RCC 7860 (cell line): ENCODE data around the gene TRIM37.
"Not testable (repeated sequence)": the region's sequence is repeated elsewhere in the genome, so short reads cannot be mapped to it uniquely, and the experiment has no call there.

Experiments used
- DNase-seq: peaks from one replicate; pipeline ENCODE4 v3.0.0-alpha.2; 2015; ENCODE audit warnings: low spot score
- FAIRE-seq: peaks from 2 replicates; lab custom pipeline; 2012; peaks lifted over from hg19 to GRCh38; lab: Jason Lieb, UNC

Gene TRIM37

DNA sequence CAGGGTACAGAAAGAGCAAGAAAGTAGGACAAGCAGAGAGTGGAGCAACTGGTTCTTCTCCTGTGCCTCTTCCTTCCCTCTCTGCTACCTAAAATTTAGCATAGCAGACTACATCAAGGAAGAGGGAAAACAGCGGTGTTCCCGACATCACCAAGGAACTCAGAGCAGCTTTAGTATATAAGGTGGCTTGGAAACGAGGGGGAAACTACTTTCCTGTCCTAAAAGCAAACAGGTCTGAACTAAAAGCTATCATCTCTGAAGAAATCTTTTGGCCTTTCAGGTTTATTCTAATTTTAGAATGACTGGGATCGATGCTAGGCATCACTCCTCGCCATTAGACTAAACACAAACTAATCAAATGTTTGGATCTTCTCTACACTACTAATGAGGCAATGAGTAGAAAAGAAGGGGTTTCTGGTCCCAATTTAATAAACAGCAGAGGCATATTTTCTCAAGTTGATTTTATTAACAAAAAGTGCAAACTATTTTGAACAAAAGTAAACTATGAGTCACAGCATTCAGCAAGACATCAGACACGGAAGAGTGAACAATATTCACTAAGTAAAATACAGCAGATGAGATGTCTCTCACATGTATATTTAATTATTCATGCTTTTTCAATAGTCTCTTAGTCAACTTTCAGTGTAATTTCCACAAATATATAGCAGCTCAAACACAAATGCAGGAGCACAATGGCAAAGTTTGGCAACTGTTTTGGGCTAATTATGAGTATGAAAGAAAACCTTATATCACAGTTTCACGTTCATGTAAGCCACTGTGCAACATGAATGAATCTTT lies 108.7 kb downstream of the TRIM37 start:
- DNase-seq (no peak), FAIRE-seq (no peak)

DNA sequence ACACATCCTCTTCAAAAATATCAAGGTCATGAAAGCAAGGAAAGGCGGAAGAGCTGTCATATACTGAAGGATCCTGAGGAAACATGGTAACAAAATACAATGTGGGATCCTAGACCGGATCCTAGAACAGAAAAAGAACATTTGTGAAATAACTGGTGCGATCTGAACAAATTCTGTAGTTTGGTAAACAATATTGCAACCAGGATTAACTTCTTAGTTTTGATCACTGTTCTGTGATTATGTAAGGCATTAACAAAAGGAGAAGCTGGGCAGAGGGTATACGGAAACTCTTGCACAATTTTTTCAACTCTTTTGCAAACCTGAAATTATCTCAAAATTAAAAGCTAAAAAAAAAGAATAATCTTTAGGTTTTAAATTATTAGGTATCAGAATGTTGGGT lies 109.7 kb downstream of the TRIM37 start:
- FAIRE-seq = no peak
- DNase-seq = no peak

DNA sequence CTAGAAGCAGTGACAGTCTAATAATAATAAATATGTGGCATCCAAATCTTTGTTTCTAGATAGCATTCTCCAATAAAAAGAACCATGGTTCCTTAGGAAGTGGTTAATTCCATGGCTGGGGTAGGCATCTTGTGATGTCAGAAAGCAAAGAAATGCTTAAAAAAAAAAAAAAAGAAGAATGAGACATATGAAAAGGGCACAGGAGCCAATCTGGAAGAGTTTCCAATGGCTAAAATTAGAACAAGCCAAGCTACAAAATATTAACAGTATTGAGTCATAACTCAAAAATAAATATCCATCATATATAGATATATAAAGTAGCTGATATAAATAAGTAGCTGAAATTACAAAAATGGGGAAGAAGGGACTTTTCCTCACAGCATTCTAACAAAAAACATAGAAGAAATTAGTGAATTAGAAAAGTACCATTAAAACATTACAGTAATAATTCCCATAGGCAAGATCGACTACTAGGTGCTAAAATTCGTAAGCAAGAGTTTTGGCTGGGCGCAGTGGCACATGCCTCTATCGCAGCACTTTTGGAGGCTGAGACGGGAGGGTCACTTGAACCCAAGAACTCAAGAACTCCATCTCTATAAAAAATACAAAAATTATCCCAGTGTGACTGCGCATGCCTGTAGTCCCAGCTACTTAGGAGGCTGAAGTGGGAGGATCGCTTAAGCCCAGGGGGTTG lies 111.3 kb downstream of the TRIM37 start:
- DNase-seq = no peak
- no peak for FAIRE-seq

DNA sequence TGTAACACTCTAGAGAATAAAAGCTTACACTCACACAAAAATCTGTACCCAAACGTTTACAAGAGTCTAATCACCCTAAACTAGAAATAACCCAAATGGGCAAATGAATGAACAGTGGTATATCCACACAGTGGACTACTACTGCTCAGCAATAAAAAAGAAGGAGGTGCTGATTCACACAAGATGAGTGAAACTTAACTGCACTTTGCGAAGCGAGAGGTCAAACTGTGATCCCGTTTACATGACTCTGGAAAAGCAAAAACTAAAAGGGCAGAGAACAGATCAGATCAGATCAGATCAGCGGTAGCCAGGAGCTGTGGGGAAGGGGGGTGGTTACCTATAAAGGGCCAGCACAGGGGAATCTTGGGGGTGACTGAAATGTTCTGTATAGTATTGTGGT lies 113.4 kb downstream of the TRIM37 start:
- FAIRE-seq (no peak), DNase-seq (no peak)

DNA sequence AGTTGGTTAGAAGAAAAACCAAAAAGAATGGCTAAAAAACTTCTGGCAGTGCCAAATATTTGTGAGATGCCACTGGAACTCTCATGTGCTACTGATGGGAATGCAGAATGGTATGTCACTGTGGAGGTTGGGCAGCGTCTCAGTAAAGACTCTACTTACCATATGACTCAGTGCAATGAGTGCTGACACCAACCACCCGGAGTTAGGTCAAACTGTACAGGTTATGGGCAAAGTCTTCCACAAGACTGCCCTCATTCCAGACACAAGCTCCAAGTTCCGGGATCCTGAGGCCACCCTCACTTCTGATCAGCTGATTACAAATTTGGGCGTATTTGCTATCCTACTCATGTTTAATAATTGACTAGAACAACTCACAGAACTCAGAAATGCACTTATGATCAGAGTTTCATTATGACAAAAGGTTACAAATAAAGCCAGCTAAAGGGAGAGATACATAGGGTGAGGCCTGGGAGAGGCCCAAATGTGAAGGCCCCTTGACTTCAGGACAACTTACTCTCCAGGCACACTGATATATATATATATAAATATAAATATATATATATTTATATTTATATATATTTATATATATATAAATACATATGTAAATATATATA lies 114.9 kb downstream of the TRIM37 start:
- FAIRE-seq (peak; percentile 85), DNase-seq (peak; percentile 93)

DNA sequence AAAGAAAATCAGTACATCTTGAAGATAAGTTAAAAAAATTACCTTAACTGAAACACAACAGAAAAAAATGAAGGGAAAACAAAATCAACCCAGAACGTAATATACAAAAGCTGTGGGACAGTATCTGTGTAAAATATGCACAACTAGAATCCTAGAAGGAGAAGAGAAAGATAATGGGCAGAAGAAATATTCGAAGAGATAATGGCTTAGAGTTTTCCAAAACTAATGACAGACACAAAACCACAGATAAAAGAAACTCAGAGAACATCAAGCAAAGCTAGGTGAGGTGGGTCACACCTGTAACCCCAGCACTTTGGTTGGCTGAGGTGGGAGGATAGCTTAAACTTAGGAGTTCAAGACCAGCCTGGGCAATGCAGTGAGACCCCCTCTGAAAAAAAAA lies 117.1 kb downstream of the TRIM37 start:
- DNase-seq (no peak), FAIRE-seq (no peak)

DNA sequence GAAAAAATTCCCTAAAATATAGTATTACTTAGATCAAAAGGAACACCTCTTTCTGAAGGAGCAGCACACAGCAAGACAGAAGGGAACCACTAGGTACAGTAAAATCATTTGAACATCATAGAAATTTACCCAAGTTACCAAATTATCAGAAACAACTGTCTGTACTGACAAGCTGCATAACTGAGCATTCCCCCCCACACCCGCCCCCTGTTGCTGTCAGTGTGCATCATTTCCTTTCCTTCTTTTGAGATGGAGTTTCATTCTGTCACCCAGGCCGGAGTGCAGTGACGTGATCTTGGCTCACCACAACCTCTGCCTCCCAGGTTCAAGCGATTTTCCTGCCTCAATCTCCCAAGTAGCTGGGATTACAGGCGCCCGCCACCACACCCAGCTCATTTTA lies 120.7 kb downstream of the TRIM37 start:
- FAIRE-seq (no peak), DNase-seq (no peak)

DNA sequence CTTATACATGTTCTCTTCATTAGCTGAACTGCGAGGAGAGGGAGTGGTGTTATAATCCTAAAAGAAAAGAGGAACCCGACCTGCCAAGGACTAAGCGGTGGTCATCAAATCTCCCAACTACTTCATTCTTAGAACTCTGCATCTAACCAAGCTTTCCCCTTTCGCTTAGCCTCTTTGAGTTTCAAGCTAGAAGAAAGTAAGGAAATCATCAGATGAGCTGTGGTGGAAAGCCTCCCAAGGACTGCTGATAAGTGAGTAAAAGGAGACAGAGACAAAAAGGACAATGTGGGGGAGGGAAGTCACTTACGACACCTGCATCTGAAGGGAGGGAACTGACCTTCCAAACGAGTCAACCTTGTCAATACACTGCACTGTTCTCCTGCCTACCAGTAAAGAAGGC lies 121.3 kb downstream of the TRIM37 start:
- DNase-seq = no peak
- FAIRE-seq = no peak

DNA sequence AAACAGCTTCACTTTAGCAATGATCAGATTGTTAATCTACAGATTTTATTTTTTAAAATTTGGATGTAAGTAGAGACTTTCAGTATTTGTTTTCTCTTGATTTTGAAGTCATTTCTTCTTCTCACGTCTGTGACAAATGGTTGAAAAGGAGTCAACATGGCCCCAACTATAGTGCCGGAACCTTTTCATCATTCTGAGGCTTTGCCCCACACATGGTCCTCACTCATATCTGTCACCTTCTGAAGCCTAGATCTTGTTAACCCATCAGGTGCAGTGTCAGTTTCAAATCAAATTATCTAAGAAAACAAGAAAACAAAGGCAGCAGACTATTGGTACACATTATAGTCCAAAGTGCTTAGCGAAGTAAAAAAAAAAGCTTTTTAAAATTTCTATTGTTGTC lies 124.1 kb downstream of the TRIM37 start:
- FAIRE-seq = no peak
- no peak for DNase-seq

DNA sequence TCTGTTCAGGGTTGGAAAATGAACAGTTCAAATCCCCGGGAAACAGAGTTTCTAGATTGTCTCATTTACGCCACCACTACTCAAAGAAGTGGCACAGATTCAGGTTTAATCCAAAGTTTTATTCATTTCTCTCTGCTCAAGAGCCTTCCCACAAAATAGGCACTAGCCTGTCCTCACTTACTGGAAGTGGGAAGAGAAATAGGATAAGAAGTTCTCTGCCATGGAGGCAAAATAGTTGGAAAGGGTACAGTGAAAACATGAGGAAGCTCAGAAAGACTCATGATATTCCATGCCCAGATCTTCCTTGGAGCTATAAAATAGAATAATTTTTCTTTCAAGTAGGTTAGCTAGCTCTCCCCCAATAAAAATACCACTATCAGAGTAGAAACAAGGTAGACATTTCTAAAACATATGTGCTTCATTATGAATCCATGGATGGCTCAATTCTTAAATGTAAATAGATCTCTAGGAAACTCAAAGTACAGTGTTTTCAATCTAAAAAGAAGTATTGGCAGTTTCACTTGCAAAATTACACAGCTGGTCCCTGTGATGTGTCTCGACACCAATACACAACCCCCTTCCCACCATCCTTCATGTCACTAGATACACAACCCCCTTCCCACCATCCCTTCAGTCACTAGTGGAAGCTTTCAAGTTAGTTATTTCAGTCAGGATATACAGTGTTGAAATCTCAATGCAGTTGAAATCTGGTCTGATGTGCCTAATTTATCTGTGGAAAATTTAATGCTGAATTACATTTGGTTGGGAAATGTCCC lies 125.8 kb downstream of the TRIM37 start:
- DNase-seq (no peak), FAIRE-seq (no peak)

DNA sequence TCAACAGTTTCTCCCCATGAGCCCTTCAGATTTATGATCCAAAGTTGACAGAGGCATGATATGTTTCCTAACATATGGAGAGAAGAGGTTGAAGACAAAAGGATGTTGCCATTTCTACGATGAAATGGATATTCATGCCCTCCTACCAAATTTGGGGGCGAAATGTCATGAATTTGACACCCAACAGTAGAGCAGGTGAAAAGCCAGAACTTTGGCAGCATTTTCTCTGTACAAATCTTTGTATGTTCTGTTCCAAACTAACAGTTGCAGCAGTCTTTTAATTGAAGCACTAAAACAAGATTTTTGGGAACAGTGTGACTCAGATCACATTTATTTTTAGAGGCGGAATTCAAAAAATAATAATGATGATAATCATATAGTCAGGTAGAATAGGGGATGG lies 130.1 kb downstream of the TRIM37 start:
- DNase-seq (no peak), FAIRE-seq (no peak)

DNA sequence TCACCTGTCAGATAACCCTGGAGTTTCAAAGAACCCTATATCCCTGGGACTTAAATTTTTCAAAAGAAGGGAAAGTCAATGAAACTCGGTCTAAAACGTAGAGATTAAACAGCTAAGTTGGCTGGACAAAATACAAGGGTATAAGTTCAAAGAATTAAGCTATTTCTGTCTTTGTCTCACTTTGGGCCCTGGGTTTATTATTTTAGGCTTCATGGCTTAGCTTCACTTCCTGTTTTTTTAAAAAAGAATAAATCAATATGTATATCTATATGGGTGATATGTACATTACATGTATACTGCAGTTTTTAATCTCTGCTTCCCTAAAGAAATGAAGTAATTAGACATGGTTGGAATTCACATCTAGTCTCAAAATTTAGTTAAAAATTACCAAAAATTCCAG lies 132.3 kb downstream of the TRIM37 start:
- FAIRE-seq (no peak), DNase-seq (no peak)

DNA sequence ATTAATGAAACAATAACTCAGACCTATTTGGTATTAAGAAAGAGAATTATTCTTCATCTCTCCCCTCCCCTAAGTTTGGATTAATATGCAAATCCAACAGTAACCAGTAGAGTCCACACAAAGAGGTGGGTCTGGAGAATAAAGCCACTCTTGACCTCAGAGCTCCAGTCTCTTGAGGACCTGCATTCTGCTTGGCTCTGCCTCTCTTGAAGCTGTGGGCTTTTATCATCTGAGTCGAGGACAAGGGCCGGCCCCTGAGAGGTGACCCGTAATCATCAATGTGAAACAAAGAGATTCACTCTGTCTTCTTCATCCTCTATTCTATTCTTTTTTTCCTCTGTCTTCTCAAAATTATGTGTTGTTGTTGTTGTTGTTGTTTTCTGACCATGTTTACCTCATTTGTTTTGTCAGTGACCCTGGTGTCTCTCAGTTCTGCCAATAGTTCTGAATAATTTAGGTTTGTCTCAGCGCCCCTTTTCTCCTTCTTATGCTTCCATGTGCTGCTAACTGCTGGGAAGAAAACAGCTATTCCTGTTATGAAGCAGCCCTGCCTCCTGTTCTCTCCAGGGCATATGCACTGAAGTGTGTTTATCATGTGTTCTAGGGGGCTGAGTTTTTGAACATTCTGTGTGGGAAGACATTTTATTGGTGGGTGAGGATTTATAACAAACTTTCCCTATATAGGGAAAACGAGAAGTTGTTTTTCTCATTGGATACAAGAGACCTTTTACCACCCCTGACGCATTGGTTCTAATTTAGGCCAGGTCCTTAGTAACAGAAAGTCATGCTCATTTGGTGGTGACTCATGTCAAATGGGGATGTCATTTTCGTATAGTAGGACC lies 135.8 kb downstream of the TRIM37 start:
- FAIRE-seq (no peak), DNase-seq (no peak)

DNA sequence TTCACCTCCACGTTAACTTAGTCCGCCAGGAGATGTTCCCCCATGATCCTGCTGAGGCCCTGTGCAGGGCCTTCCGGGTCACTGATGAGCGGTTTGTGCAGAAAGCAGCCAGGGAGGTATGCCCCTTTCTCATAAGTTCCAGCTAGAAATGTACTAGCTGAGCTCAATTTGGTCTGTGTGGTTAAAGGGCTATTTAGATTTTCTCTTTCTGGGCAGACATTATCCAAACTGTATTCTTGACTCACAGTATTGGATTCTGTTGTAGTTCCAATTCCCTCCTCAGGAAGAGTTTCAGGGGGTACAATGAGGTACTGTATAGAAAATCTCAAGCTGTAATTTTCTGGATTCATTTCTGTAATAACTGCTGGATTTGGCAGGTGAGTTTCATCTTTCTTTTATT lies 137.1 kb downstream of the TRIM37 start:
- FAIRE-seq (no peak), DNase-seq (no peak)

DNA sequence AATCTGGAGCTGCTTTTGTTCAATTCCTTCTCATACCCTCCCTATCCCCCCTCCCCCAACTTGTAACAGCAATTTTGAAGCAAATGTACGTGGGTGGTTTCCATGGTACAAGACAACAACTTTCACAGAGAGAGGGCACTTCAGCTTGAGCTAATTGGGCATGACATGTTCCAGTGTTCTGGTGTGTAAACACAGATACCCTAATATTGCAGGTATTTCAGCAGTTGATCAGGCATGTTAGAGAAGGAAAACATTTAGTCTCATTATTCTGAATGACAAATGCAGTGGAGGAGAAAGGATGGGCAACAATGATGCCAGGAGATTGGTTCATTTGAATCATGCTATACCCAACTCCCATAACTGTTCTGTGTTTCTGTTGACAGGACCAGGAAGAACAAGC lies 137.5 kb downstream of the TRIM37 start:
- FAIRE-seq = no peak
- no peak for DNase-seq

DNA sequence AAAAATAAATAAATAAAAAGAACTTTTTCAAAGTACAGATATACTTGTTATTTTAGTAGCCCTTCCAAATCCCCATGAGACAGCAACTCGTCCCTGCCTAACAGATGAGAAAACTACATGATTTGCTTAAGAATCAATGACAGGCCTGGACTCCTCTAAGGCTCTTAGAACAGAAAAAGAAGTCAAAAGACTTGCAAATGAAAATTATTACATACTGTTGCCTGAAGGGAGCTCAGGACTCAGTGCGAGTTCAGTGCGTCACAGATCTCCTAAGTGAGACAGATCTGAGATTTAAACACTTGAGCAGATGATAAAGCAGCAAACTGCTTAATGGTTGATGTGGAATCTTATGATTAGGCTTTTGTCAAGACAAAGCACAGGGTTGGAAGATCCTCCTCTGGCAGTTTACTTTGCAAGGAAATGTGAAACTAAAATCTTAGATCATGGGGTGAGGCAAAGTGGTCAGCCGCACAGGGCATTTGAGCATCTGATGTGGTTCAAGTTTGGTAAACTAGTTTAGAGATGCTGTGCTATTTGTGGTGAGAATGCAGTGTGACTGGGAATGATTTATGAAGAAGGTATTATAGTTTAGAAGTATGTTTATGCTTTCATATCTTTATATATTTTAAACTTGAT lies 138.1 kb downstream of the TRIM37 start:
- no peak for FAIRE-seq
- no peak for DNase-seq

DNA sequence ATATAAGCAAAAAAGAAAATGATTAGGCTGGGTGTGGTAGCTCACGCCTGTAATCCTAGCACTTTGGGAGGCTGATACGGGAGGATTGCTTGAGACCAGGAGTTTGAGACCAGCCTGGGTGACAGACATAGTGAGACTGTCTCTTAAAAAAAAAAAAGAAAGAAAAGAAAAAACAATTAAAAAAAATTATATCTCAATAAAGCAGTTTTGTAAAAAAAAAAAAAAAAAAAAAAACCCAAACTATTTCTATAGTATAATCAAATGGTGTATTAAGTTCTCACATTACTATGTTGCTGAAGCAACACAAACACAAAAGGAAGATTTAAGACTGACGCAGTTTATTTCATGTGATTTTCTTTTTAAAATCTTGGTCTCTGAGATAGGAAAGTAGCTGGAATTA lies 140.5 kb downstream of the TRIM37 start:
- no peak for DNase-seq
- no peak for FAIRE-seq

DNA sequence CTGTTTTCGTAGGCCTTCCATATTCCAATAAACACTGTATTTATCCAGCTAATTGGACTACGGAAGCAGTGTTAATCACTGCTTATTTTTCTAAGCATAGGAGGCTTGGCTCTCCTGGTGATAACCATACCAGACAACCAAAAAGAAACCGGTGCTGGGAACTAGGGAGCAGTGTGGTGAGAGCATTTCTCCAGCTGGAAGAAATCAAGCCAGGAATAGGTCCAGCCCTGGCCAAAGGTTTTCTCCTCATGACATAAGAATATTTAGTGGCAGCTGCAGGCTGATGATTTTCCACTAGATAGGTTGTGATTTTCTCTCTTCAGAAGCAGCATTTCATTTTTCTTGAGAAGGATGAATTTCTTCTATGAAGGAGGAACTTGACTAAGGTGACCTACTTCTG lies 141.5 kb downstream of the TRIM37 start:
- DNase-seq = no peak

DNA sequence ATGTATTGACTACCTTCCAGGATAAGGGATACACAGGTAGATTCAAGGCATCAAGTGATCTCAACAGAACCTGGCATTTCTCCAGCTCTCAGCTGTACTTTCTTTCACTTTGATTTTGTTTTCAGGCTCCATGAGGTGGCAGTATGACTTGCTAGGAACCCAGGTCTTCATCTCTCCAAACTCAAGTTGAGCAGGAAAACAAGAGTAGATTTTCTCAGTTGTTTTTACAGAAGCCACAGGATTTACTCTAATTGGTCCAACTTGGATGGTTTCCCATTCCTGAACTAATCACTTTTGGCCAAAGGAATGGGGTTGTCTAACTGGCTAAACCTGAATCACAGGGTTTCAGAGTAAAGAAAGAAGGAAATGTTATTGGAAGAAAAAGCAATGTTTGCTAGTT lies 146.6 kb downstream of the TRIM37 start:
- no peak for FAIRE-seq
- peak; percentile 40 for DNase-seq

More for the DNA sequence above, 141.5 kb downstream of the TRIM37 start:
- FAIRE-seq = no peak

DNA sequence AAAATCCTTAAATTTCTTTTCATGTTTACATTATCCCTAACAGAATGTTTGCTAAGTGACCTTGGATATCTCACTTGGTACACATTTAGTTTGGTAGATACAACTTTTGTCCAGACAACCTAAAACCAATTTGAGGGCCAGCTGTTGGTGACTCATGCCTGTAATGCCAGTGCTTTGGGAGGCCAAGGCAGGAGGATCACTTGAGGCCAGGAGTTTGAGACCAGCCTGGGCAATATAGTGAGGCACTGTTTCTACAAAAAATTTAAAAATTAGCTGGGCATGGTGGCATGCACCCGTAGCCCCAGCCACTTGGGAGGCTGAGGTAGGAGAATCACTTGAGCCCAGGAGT lies 149.0 kb downstream of the TRIM37 start:
- FAIRE-seq, DNase-seq: not testable (repeated sequence)
